Right ventricle myocardium inferior (tissue), 1 donor: ENCODE measurements around the gene GGTLC2. TPM values are rescaled to one million over a fixed set of nuclear protein-coding genes. Genes with fewer than 3 reads are reported as not detected.
"Not testable (repeated sequence)": the region's sequence is repeated elsewhere in the genome, so short reads cannot be mapped to it uniquely, and the experiment has no call there.

Experiments
- ATAC-seq: fragments of 200-7000 bp; cut with Tn5 transposase; one replicate; pipeline ENCODE4 v1.9.1; 2020; ENCODE audit warnings: mild to moderate bottlenecking, moderate library complexity
- DNase-seq: peaks from one replicate; pipeline ENCODE4 v3.0.0; 2021; ENCODE audit errors: missing footprints
- intact Hi-C: fragments of 100-400 bp; cut with DNase I; formaldehyde crosslinking; loops from one replicate; pipeline ENCODE4 v1.11.0; 2022
- total RNA-seq: library from RNA; stranded (reverse); fragmentation: NEBNext Ultra II Directional; extraction: Animal tissue kit (Norgen Biotek cat#: 25700); gene quantifications from one replicate; pipeline ENCODE4 v1.2.1, GENCODE V29; 2021
- donor health status: DM: no; HTN: yes; CAD: no; lungs with severe emphysema.

GGTLC2 gene
- total RNA-seq, 1 donor from 2014 or later: not detected

GRCh38 chr22:22684580-22685561 is 40.5 kb downstream of the GGTLC2 start:
- no peak for ATAC-seq
- intact Hi-C loops: loop anchor here (5.0 kb wide), 1 partner anchor 223 kb away; no protein-coding TSS in a partner anchor

DNA sequence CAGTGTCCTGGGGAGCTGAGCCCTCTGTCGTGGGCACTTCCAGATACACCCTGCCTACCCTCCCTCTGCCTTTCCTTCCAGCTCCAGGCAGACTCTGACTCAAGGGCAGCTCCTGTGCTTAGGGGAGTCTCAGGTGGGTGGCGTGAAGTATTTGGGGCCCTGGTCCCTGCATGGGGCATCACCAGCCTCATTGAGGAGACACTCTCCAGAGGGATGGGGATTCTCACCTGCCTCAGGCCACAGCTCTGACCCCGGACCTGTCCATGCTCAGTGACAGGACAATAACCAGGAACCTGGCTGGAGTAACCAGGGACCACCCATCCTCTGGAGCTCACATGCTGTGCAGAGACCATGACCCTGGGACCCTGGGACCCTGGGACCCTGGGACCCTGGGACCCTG is 41.2 kb downstream of the GGTLC2 start:
- intact Hi-C loops: loop anchor here (5.0 kb wide), 1 partner anchor 223 kb away; no protein-coding TSS in a partner anchor
- ATAC-seq (no peak), DNase-seq (no peak)

More at GRCh38 chr22:22684580-22685561, 40.5 kb downstream of the GGTLC2 start:
- DNase-seq: no peak

DNA sequence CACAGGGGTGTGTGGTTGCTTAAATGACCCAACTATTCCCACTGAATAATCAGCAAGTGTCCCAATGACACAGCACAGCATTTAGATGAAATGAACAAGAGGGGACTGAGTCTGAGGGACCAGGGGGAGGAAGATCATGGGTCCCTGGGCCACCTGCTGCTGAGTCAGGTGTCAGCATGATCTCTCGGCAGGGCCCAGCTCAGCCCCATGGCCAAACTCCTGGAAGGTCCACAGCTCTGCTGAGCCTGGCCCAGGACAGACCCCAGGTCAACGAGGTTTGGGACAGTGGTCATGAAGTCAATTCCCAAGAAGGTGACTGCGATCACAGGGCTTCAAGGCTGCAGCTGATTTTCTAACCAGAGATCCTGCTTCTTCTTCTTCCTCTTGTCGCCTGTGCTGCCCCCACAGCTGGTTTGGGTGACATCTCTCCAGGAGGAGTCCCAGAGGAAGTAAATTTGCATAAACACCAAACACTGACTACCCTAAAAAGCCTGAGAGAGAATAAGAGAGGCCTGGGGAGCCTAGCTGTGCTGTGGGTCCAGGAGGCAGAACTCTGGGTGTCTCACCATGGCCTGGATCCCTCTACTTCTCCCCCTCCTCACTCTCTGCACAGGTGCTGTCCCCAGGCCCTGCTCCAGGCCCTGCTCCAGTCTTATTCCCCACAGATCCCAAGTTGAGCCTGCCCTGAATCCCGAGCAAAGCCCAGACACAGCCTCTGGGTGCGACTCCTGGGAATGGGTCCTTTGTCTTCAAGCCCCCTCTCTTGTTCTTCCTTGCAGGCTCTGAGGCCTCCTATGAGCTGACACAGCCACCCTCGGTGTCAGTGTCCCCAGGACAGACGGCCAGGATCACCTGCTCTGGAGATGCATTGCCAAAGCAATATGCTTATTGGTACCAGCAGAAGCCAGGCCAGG is 42.0 kb downstream of the GGTLC2 start:
- not testable (repeated sequence) for ATAC-seq, DNase-seq
- intact Hi-C loops: loop anchor here (5.0 kb wide), 1 partner anchor 224 kb away; no protein-coding TSS in a partner anchor

DNA sequence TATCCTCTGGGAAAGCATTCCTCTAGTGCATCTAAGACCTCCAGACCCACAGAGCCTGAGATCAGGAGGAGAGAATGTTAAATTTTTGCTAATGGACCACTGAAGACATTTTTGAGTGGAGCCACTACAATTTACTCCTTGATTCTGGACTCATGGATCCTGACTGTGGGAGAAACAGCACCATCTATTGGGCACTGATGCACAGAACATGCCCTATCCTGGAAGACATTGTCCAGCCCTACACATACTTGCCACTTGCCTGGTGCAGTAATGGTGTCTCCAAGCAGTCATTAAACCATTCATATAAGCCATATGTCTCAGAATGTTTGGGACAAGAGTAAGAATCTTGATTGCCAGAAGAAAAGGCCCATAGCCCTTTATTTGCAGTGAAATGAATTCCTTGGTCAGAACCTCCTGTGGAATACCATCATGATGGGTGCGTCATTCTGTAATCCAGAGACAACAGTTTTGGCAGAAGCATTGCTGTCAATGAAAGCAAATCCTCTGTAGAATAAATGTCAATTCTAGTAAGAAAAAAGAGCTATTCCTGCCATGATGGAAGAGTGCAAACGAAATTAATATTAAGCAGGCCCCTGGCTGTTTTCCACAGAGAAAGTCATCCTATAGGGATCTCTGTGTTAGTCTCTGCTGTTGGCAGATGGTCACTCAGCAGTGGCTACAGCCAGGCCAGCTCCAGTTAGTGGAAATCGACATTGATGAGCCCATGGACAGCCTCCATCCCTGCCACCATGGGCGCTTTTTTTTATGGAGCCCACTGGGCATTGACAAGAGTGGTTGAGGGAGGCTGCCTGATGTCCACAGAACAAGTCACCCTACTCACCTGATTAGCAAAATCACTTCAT is 43.5 kb downstream of the GGTLC2 start:
- DNase-seq (no peak), ATAC-seq (peak; percentile 74)
- intact Hi-C loops: loop anchor here (5.0 kb wide), 1 partner anchor 226 kb away; no protein-coding TSS in a partner anchor

DNA sequence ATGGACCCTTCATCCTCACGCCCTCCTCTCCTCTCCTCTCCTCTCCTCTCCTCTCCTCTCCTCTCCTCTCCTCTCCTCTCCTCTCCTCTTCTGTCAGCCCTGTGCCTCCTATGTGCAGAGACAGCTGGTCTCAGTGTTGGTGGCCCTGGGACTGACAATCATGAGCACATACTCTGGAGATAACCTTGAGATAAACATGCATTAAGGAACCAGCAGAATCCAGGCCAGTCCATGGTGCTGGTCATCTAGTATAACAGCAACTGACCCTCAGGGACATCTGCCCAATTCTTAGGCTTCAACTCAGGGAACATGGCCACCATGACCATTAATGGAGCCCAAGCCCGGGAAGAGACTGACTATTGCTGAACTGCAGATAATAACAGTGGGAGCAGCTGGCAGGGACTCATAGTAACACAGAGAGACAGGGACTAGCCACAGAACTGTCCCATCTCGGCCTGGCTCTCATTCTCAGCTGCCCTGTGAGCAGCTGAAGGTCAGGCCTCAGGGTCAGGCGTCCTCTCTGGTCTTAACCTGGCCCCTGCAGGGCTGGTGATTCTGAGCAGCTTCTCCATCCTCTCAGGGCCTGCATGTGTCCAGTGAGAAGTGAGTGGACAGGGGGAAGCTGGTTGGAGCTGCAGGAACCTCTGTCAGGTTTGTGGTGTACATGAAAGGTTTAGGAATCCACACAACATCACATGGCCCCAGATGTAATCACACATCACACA is 45.4 kb downstream of the GGTLC2 start:
- intact Hi-C loops: loop anchor here (5.0 kb wide), 1 partner anchor 227 kb away; no protein-coding TSS in a partner anchor
- DNase-seq: no peak
- no peak for ATAC-seq

DNA sequence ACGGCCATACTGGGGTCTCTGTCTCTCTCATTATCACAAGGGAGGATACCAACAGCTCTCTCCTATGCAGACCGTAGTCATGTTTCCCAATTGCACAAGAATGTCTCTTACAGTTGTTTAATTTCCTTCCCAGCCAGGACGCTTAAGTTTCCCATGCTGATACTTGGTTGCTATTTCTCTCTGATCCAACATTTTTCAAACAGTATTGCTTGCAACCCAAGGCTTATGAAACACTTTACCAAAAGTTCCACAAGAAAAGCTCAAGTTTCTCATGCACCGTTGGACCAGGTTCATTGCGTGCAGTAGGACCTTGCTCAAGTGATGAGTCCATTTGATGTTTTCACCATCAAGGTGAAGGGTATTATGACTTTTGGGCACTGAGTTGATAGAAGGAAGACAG is 46.6 kb downstream of the GGTLC2 start:
- intact Hi-C loops: no loop called here
- no peak for ATAC-seq
- DNase-seq: no peak

DNA sequence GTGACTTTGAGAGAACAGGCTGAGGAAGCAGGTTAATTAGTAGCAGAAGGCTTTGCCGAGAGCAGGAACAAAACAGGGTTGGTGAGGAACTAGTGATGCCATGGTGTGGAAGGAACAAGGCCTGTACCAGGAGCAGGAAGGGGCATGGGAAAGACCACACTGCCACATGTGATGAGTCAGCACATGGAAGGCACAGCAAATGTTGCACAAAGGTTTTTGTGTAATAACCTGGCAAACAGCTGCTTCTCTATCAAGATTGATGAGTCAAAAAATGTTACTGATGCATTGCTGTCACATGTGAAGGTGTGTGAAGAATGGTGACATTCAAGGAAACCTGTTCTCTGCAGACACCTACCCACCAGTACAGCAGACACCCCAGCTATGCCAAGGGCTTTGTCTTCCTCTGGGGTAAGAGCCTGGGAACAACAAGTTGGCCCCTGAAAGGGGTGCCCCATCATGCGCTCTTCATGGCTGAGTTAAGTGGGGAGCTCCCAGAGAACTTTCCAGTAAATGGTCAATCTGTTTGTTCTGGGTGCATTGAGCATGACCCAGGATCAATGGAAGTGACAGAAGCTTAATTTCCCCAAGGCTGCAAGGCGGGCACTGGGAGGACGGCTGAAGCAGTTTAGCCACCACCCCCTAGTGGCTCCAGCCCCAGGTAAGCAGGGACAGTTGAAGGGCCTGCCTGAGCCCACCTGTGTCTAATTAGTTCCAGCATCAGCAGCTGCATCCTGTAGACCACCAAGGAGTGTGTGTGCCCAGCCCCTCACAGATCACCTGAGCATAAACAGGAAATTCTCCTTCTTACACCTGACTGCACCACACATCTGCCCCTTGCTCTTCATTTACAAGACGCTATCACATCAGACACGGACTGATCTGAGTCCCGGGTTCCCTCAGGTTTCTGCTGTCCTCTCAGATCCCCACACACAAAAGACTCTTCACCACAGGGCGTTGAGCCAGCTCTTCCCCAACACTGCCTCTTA is 47.6 kb downstream of the GGTLC2 start:
- DNase-seq: no peak
- intact Hi-C loops: no loop called here
- ATAC-seq: no peak

DNA sequence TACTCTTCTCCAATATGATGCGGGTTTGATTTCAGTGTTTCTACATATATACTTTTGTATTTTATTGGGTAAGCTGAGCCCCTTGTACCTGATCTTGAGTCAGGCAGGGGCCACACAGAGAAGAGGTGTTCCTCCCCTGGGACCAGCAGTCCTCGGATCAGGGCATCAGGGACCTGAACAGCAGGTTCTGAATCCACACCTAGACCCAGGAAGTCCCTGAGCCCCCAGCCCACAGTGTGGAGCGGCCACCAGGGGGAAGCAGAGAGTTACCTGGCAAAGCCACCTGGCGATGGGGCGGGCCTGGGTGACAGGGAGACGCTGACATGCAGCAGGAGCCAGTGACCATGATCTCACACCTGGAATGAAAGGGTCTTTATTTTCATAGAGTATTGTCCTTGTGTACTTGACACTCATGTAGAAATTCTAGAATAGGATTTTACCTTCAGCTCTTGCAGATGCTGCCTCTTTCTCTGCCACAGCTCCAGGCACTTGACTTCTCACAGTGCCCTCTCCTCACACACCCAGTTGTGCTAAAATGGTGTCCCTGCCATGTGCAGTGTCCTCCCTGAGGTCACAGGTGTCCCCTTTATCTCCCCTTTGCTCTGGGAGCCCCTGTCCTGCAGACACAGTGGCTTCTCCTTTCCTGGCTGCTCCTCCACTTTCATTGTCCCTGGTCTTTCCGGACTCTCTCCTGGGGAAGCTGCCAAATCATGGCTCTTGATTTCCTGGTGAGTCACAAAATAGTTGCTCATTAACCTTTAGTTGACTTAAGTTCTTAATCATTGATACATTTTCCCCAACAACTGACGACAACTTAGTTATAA is 48.5 kb downstream of the GGTLC2 start:
- intact Hi-C loops: no loop called here
- no peak for ATAC-seq
- no peak for DNase-seq

DNA sequence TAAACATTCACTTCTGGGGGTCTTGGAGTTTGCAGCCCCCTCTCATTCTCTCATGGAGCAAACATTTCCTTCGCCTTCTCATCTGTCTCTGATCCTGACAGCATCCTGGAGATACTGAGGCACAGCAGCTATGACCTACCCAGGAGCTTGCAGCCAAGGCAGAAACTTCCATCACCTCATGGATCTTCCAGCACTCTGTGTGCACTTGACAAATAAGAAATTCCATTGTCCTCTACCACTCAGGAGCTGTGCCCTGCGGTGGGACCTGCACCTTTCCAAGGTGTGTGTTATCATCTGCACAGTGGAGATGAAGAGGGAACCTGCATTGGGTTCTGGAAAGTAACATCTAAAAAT is 49.1 kb downstream of the GGTLC2 start:
- no peak for DNase-seq
- intact Hi-C loops: no loop called here
- no peak for ATAC-seq

- intact Hi-C loops: no loop called here
- DNase-seq (no peak), ATAC-seq (no peak)
Observed at GRCh38 chr22:22694106-22694505, 49.7 kb downstream of the GGTLC2 start.

DNA sequence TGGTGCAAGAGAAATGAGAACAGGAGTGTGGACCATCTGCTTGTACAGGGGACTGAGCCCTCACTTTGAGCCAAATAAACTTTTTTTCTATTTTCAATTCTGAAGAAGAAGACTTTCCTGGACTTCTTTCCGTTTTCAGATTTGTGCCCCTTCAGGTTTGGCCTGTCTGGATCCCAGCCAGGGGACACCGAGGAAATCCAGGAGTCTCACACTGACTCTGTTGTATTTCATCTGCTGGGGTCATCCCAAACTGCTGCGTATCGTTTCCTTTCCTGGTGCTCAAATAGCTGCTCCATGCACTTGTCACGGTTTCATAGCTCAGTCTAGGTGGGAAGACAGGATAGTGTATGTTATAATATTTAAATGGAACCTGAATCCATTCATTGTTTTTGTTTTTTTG is 51.7 kb downstream of the GGTLC2 start:
- no peak for ATAC-seq
- no peak for DNase-seq
- intact Hi-C loops: no loop called here

Other genes with a start within 250 kb of the GGTLC2 start
- gene ZNF280B, start 135.9 kb upstream of the GGTLC2 start, total RNA-seq: 0.49 TPM
- gene ZNF280A, start 124.3 kb upstream of the GGTLC2 start, total RNA-seq: not detected
- not detected for gene PRAME, start 85.3 kb upstream of the GGTLC2 start, total RNA-seq
- gene IGLL5, start 243.2 kb downstream of the GGTLC2 start, total RNA-seq: not detected